C4-2B (cell line): ENCODE data around the gene MYCBP2.

ENCODE experiments used
- CTCF ChIP-seq: fragments of 450-650 bp; conservative IDR thresholded peaks from 2 replicates; pipeline ENCODE4 v1.5.1; 2017; ENCODE audit warnings: mild to moderate bottlenecking
- ZFX ChIP-seq: fragments of 450-650 bp; IDR thresholded peaks from 2 replicates; pipeline ENCODE4 v1.6.1; 2017

- TF ChIP-seq CTCF, result no peak
- TF ChIP-seq ZFX, result no peak
Measured at GRCh38 chr13:77291774-77292173, 35.1 kb downstream of the MYCBP2 start.
